Limb (tissue), 2 donors: ENCODE measurements around the gene GNAT3.

Experiments used
- DNase-seq, 2 donors: peaks; one replicate each; pipeline ENCODE4 v3.0.0-alpha.2; 2016; ENCODE audit errors: extremely low spot score in 2 of 2

The GNAT3 gene

GRCh38 chr7:80500325-80500724 lies 11.5 kb downstream of the GNAT3 start:
- no peak for DNase-seq

- DNase-seq = no peak
Measured at GRCh38 chr7:80499350-80499953, 12.4 kb downstream of the GNAT3 start.

GRCh38 chr7:80498481-80499349 lies 13.1 kb downstream of the GNAT3 start:
- DNase-seq = peak in 1 of 2 donors; percentile 23

DNA sequence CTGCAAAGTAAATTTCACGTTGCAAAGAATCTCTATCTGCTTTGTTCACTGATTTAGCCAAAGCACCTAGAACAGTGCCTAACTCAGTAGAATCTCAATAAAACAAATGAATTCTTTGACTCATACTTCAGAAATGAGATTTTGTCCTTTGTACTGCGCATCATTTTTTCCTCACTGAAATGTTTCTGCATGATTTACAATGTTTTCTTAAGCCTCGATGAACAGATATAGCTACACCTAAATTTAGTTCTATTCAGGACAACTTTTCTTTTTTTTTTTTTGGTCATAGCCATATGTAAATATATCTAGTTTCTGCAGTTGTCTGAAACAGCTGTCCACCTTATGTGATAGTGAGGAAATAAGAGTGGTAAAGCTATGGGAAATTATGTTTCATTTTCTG lies 15.3 kb downstream of the GNAT3 start:
- DNase-seq = no peak

GRCh38 chr7:80493121-80493849 lies 18.6 kb downstream of the GNAT3 start:
- DNase-seq = no peak

DNA sequence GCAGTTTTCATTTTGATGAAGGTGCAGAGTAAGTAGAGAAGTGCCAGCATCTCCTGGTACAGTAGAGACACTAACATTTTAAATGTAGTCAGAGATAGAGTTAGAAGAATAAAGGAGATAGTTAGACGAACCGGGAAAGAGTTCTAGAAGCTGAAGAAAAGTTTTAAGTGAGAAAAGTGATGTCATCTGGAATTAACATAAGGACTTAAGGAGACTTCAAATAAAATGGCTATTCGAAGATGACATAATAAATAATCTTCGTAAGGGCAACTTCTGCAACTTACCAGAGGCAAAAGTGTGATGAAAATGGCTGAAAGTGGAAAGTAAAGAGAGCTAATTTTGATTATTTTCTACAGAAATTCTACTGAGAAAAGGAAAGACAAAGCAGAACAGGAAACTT lies 20.4 kb downstream of the GNAT3 start:
- no peak for DNase-seq

DNA sequence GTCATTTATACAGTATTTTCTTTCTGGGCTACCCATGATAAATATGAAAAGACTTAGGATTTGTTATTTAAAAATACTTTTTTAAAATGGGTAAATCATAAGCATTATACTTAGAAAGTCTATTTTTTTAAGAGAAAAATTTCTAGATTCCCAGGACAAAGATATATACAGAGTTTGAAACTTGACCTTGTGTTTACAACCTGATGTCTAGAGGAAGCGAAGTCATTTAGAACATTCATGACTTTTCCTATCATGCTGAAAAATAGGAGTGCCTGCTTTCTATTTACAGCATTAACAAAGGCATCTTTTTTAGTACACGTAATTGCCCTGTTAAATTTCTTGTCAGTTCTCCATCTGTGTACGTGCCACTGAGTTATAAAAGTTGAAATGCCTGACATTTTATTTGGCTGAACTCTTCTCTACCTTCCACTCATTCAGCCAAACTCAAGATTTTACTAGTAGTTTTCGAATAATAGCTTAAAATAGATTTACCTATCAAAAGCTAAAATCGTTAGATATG lies 23.0 kb downstream of the GNAT3 start:
- DNase-seq = no peak

GRCh38 chr7:80488406-80488805 lies 23.5 kb downstream of the GNAT3 start:
- DNase-seq = no peak

DNA sequence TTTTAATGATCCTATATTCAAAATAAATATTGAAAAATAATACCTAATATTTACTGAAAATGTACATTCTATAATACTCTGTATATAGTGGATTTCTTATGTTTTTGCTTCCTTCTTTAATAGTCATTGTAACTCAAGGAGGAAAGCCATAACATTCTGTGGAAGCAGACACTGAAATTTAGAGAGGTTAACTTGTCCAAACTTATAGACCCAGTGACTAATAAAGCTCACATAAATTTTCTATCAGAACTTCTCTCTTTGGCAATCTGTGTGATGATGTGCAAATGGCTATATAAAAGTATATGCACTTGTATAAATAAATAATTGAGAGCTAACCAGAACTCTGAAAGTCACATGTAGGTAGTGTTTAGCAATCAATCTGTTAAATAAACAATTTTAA lies 26.1 kb downstream of the GNAT3 start:
- no peak for DNase-seq

DNA sequence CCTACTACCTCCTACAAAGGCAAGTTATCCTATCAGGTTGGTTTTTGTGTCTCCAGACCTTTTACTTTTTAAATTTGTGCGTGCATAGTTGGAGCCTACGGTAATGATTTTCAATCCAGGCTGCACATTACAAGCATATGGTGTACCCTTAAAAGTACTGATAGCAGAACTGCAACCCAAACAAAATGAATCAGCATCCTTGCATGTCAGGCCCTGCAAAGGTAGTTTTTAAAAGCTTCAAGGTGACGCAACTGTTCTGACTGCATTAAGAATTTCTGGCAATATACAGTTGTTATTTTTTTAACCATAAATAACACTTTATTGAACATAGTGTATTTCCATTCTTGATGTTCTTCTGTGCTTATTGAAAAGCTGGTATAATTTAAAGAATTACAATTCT lies 28.9 kb downstream of the GNAT3 start:
- DNase-seq = no peak

DNA sequence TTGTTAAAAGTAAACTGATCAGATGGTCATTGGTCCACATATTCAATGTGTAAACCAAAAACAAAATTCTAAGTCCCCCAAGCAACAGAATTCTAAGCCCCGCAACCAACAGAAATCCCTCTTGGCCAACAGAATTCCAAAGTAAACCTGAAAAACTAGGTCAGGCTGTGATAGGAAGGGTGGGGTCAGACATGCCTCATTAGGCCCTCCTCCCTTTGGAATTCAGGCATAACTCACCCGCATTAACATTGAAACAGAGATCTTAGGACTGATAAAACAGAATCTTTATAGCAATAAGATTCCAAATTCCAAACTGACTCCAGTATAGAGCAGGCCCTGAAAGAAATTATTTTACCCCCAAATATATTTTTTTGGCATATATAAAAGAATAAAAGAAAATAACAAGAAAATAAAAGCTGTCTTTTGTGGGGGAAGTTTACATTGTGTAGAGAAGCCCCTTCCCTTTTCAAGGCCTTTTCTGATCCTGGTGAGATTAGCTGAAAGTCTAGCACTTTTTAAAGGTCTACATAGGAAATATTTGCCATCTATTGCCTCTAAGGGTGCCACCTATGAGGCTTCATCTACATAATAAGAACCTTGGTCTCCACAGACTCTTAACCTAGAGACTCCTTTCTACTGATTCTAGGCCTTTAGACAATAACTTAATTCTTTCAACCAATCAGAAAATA lies 30.5 kb downstream of the GNAT3 start:
- no peak for DNase-seq

GRCh38 chr7:80480566-80480965 lies 31.3 kb downstream of the GNAT3 start:
- DNase-seq = no peak

GRCh38 chr7:80478683-80479082 lies 33.2 kb downstream of the GNAT3 start:
- DNase-seq = no peak

- no peak for DNase-seq
Measured at GRCh38 chr7:80476035-80476434, 35.8 kb downstream of the GNAT3 start.

- DNase-seq = no peak
Measured at GRCh38 chr7:80475383-80475782, 36.5 kb downstream of the GNAT3 start.

DNA sequence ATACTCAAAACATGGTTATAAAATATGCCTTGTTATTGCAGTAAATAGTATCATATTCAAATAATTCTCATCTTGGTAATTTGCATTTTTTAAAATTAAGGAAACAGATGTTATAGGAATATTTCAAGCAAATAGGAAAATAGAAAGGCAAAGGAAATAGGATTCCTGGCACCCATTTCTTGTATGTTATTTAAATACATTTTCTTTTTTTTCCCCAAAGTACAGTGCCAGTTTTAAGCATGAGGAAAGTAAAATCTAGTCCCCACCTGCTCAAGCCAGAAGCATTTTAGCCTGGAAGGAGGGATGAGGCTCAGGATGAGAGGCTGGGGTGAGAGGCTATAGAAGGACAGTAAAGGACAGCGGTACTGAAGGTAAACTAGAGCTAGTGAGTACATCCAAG lies 38.1 kb downstream of the GNAT3 start:
- no peak for DNase-seq

- DNase-seq = no peak
Measured at GRCh38 chr7:80472491-80473200, 39.2 kb downstream of the GNAT3 start.

DNA sequence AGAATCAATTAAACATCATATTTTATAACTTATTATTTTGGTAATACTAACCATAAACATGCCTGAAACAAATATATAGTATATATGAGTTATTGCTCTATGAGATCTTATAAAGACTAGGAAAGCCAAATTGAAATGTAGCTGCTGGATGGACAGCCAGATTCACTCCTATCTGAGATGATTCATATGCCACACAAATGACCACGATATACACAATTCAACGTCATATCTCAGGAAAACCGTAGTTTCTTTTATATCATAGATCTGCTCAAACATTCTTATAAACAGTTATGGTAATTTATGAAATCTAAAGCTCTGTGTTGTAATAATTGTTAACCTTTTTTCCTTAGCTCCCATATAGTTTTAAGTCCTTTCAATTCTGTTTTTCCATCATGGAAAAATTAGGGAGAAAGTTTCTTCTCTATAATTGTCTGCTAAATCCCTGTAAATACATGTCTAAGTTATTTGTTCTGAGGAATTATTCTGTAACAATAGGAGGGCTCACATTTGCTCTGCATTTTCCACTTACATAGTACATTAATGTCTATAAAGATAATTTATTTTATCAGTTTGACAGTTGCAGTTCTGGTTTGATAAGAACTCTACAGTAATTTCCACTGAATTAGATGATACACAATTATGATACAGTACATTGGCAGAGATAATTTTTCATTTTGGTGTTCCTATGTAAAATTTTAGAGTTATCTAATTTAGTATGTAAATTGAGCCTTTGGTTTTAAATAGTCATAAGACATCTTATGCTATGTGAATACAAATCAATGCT lies 42.7 kb downstream of the GNAT3 start:
- DNase-seq = no peak

DNA sequence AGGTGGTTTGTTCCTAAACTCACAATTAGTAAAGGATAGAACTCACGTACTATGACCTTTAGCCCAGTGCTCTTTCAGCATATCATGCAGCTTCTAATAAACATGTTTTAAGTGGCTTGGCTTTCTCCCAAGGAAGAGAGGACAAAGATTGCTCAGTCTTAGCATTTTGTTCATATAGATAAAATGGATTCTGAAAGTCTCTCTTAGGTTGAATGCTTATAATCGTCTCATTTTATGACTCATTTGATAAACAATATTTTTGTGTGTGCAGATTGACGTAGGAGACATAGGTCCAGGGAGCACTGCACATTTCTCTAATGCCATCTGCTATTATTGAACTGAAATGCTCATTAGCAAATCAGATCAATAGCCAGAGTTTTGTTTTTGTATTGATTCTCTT lies 44.8 kb downstream of the GNAT3 start:
- DNase-seq = no peak

DNA sequence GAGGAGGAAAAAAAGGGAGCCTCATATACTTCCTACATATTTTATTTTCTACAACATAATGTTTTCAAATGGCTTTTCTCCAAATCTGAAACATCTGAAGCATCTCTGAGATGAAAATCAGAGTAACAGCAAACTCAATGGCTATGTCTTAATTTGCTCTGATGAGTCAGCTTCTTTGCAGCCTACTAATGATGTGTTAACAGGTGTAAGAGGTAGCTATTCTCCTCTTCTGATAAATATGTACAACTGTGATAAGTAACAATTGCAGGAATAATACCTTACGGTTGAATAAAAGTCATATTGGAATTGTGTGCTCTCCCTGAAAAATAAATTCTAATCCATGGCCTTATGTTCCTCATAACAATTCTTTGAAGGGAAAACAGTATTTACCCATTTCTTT lies 45.2 kb downstream of the GNAT3 start:
- no peak for DNase-seq
